ENCODE data around the gene CCDC63. TPM values are rescaled to one million over a fixed set of nuclear protein-coding genes. Genes with fewer than 3 reads are reported as not detected.

Gene CCDC63
- total RNA-seq, 2 donors from 2014 or later = not detected

- ATAC-seq (ENCODE audit: insufficient number of reproducible peaks, low FRiP score, low read depth) (no peak), DNase-seq (ENCODE audit: low spot score) (no peak)
- no peak overlapping the region for H3K27ac ChIP-seq
- TF ChIP-seq CTCF (IDR thresholded peaks at IDR 0.05) = no peak
- H3K36me3 ChIP-seq = no peaks in the 10 kb centered on the region
- no peaks in the 10 kb centered on the region for H3K9me3 ChIP-seq
- no peak overlapping the region for H3K4me3 ChIP-seq
- peaks cover 0 to 4% of the 10 kb centered on the region in 2 donors for H3K4me1 ChIP-seq (ENCODE audit: control insufficient read depth in 1 of 2, low read depth in 2 of 2)
- H3K27me3 ChIP-seq (replicated peaks; ENCODE audit: insufficient read depth) = no peaks in the 10 kb centered on the region
Observed at GRCh38 chr12:110922652-110923051, 75.9 kb downstream of the CCDC63 start.

GRCh38 chr12:110923192-110923591, 76.4 kb downstream of the CCDC63 start:
- DNase-seq (ENCODE audit: low spot score) (no peak), ATAC-seq (ENCODE audit: insufficient number of reproducible peaks, low FRiP score, low read depth) (no peak)
- Histone ChIP-seq H3K9me3 (no peaks in the 10 kb centered on the region), H3K27me3 (replicated peaks; ENCODE audit: insufficient read depth) (no peaks in the 10 kb centered on the region), H3K4me3 (no peak overlapping the region), H3K27ac (no peak overlapping the region), H3K4me1 (ENCODE audit: control insufficient read depth in 1 of 2, low read depth in 2 of 2) (peaks cover 0 to 5% of the 10 kb centered on the region in 2 donors), H3K36me3 (no peaks in the 10 kb centered on the region)
- no peak for TF ChIP-seq CTCF (IDR thresholded peaks at IDR 0.05)

GRCh38 chr12:110923692-110924334, 77.0 kb downstream of the CCDC63 start:
- no peaks in the 10 kb centered on the region for H3K9me3 ChIP-seq
- no peaks in the 10 kb centered on the region for H3K27me3 ChIP-seq (replicated peaks; ENCODE audit: insufficient read depth)
- no peak for TF ChIP-seq CTCF (IDR thresholded peaks at IDR 0.05)
- no peak overlapping the region for H3K27ac ChIP-seq
- no peak for DNase-seq (ENCODE audit: low spot score)
- peaks cover 0 to 5% of the 10 kb centered on the region in 2 donors for H3K4me1 ChIP-seq (ENCODE audit: control insufficient read depth in 1 of 2, low read depth in 2 of 2)
- no peak for ATAC-seq (ENCODE audit: insufficient number of reproducible peaks, low FRiP score, low read depth)
- H3K4me3 ChIP-seq = no peak overlapping the region
- H3K36me3 ChIP-seq = no peaks in the 10 kb centered on the region

GRCh38 chr12:110927546-110927945, 80.8 kb downstream of the CCDC63 start:
- TF ChIP-seq CTCF (IDR thresholded peaks at IDR 0.05) = no peak
- DNase-seq (ENCODE audit: low spot score) (no peak), ATAC-seq (ENCODE audit: insufficient number of reproducible peaks, low FRiP score, low read depth) (no peak)
- Histone ChIP-seq H3K4me3 (no peak overlapping the region), H3K27ac (no peak overlapping the region), H3K36me3 (no peaks in the 10 kb centered on the region), H3K27me3 (replicated peaks; ENCODE audit: insufficient read depth) (no peaks in the 10 kb centered on the region), H3K9me3 (no peaks in the 10 kb centered on the region), H3K4me1 (ENCODE audit: control insufficient read depth in 1 of 2, low read depth in 2 of 2) (peaks cover 0 to 5% of the 10 kb centered on the region in 2 donors)

- DNase-seq (ENCODE audit: low spot score) (no peak), ATAC-seq (ENCODE audit: insufficient number of reproducible peaks, low FRiP score, low read depth) (no peak)
- no peaks in the 10 kb centered on the region for H3K9me3 ChIP-seq
Observed at GRCh38 chr12:110928700-110929099, 81.9 kb downstream of the CCDC63 start.

More at GRCh38 chr12:110928700-110929099, 81.9 kb downstream of the CCDC63 start:
- no peaks in the 10 kb centered on the region for H3K27me3 ChIP-seq (replicated peaks; ENCODE audit: insufficient read depth)
- no peak for TF ChIP-seq CTCF (IDR thresholded peaks at IDR 0.05)
- H3K36me3 ChIP-seq = no peaks in the 10 kb centered on the region
- no peak overlapping the region for H3K4me3 ChIP-seq
- peaks cover 0 to 5% of the 10 kb centered on the region in 2 donors for H3K4me1 ChIP-seq (ENCODE audit: control insufficient read depth in 1 of 2, low read depth in 2 of 2)
- no peak overlapping the region for H3K27ac ChIP-seq

All from thoracic aorta (tissue), 2 donors.